OCI-LY1 (cell line): ENCODE data around the gene CD6.

ENCODE experiments used
- H2AFZ ChIP-seq: fragments of 200-600 bp; sonication (generic), shearing (Covaris generic); 2 replicates; pipeline ENCODE4 v1.6.0; 2014; ENCODE audit warnings: antibody characterized with exemption, mild to moderate bottlenecking, low read length
- H3F3A ChIP-seq: fragments of 200-600 bp; sonication (generic), shearing (Covaris generic); 2 replicates; pipeline ENCODE4 v1.6.0; 2014; ENCODE audit warnings: mild to moderate bottlenecking, antibody characterized with exemption, low read length, moderate library complexity; ENCODE audit not compliant: insufficient read depth
- H3K27ac ChIP-seq: fragments of 200-600 bp; sonication (generic); 2 replicates; pipeline ENCODE4 v1.5.1; 2014; ENCODE audit warnings: low read length, mixed run types, mild to moderate bottlenecking, low read depth; ENCODE audit not compliant: poor library complexity, severe bottlenecking
- H3K27me3 ChIP-seq: fragments of 200-600 bp; sonication (generic); 2 replicates; pipeline ENCODE4 v1.6.0; 2014; ENCODE audit warnings: antibody characterized with exemption, mild to moderate bottlenecking, low read length, moderate library complexity; ENCODE audit not compliant: insufficient read depth
- H3K36me3 ChIP-seq: fragments of 200-600 bp; sonication (generic); 2 replicates; pipeline ENCODE4 v1.6.1; 2014; ENCODE audit warnings: mild to moderate bottlenecking, antibody characterized with exemption, low read length, moderate library complexity, mixed read lengths; ENCODE audit not compliant: insufficient read depth
- H3K4me1 ChIP-seq: fragments of 200-600 bp; sonication (generic); 2 replicates; pipeline ENCODE4 v1.5.1; 2014; ENCODE audit warnings: mild to moderate bottlenecking, low read length, moderate library complexity; ENCODE audit not compliant: insufficient read depth, severe bottlenecking
- H3K4me2 ChIP-seq: fragments of 200-600 bp; sonication (generic), shearing (Covaris generic); 2 replicates; pipeline ENCODE4 v1.6.1; 2014; ENCODE audit warnings: low read length
- H3K4me3 ChIP-seq: fragments of 200-600 bp; sonication (generic); 2 replicates; pipeline ENCODE4 v1.5.1; 2014; ENCODE audit warnings: low read length, low read depth, mild to moderate bottlenecking, mixed read lengths; ENCODE audit not compliant: poor library complexity, severe bottlenecking
- H3K79me2 ChIP-seq: fragments of 200-600 bp; shearing (Covaris generic); 2 replicates; pipeline ENCODE4 v1.6.1; 2016; ENCODE audit warnings: mixed run types, low read length, mixed read lengths; ENCODE audit not compliant: insufficient read depth
- H3K9ac ChIP-seq: fragments of 200-600 bp; sonication (generic), shearing (Covaris generic); 2 replicates; pipeline ENCODE4 v1.6.1; 2014; ENCODE audit warnings: mild to moderate bottlenecking, low read length, mixed read lengths
- H3K9me2 ChIP-seq: fragments of 200-600 bp; sonication (generic), shearing (Covaris generic); 2 replicates; pipeline ENCODE4 v1.6.1; 2014; ENCODE audit warnings: low read depth, mild to moderate bottlenecking, low read length, mixed read lengths
- H3K9me3 ChIP-seq: fragments of 200-600 bp; shearing (Covaris generic); 2 replicates; pipeline ENCODE4 v1.6.1; 2014; ENCODE audit warnings: low read length, mixed read lengths
- H4K20me1 ChIP-seq: fragments of 200-600 bp; sonication (generic), shearing (Covaris generic); 2 replicates; pipeline ENCODE4 v1.6.0; 2016; ENCODE audit warnings: mild to moderate bottlenecking, low read length; ENCODE audit not compliant: insufficient read depth
- CTCF ChIP-seq: fragments of 200-600 bp; sonication (generic), shearing (Covaris generic); IDR thresholded peaks from 2 replicates; pipeline ENCODE4 v1.5.1; 2017; ENCODE audit warnings: mild to moderate bottlenecking, antibody characterized with exemption, low read length, moderate library complexity, mixed read lengths
- EZH2 ChIP-seq: fragments of 200-600 bp; sonication (generic), shearing (Covaris generic); IDR thresholded peaks from 2 replicates; pipeline ENCODE4 v1.8.0; 2017; ENCODE audit warnings: borderline replicate concordance, mixed run types, mild to moderate bottlenecking, antibody characterized with exemption, low read length, moderate library complexity, mixed read lengths

CD6 gene

DNA sequence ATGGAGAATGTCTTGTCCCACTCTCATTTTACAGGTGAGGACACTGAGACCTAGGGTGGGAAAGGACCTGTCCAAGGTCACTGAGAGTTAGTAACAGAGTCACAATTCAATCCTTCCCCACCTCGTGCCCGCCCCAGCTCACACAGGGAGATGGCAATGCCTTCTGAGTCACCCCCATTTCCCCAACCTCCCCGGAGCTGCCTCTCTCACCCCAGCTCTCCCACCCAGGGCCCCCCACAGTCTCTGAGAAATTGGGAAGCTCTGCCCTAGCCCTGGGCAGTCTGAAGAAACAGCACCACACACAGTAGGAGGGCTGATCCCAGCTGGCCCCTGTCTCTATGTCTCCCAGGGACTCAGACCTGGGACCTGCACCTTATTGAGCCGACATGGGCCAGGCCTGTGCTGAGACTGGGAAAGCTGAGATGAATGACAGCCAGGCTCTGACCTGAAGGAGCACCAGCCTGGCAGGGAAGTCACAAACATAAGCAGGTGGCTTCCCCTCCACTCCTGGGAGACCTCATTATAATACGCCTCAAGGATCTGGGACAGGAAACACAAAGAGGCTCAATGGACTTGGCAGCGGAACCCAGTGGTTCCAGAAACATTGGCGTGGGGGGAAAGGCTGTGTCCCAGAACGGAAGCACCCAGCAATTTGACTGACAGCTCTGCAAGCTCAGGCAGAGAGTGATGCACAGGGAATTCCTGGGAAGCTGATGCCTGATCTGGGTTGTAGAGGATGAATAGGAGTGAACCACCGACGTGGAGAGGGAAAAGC lies 51.0 kb downstream of the CD6 start:
- no peak for TF ChIP-seq CTCF
- no peak for TF ChIP-seq EZH2
- Histone ChIP-seq H3K4me2 (peak overlapping the region; percentile 63), H3K36me3 (no peaks in the 10 kb centered on the region), H3F3A (no peaks in the 10 kb centered on the region), H2AFZ (no peak overlapping the region), H3K4me3 (peak overlapping the region; percentile 40), H3K9me3 (no peaks in the 10 kb centered on the region), H3K9ac (peak overlapping the region; percentile 54; the same call in 1 of the 2 replicates), H3K4me1 (peaks cover 64% of the 10 kb centered on the region), H3K79me2 (no peaks in the 10 kb centered on the region), H4K20me1 (no peaks in the 10 kb centered on the region), H3K9me2 (no peaks in the 10 kb centered on the region), H3K27ac (peak overlapping the region; percentile 95), H3K27me3 (no peaks in the 10 kb centered on the region)

GRCh38 chr11:61023086-61023965 lies 51.8 kb downstream of the CD6 start:
- Histone ChIP-seq H3F3A (no peaks in the 10 kb centered on the region), H3K9ac (peak overlapping the region; percentile 54), H3K4me3 (peak overlapping the region; percentile 40), H3K36me3 (no peaks in the 10 kb centered on the region), H3K27me3 (no peaks in the 10 kb centered on the region), H3K4me2 (peak overlapping the region; percentile 63), H3K27ac (peak overlapping the region; percentile 95), H2AFZ (no peak overlapping the region), H3K79me2 (no peaks in the 10 kb centered on the region), H3K9me2 (no peaks in the 10 kb centered on the region), H3K4me1 (peaks cover 72% of the 10 kb centered on the region), H4K20me1 (no peaks in the 10 kb centered on the region), H3K9me3 (no peaks in the 10 kb centered on the region)
- TF ChIP-seq EZH2 = no peak
- no peak for TF ChIP-seq CTCF

DNA sequence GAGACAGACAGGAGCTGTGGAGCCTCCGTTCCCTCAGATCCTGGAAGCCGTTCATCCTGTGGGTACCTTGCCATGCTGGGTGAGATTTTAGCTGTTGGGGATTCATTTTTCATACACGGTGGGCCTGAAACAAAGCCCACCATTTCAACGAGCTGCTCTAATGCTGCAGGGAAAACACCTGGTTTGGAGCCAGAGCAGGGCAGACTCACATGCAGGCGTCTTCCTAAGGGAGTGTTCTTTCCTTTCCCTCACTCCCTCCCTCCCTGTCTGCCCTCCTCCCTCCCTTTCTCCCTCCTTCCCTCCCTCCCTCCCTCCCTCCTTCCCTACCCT lies 52.5 kb downstream of the CD6 start:
- TF ChIP-seq CTCF = no peak
- no peak for TF ChIP-seq EZH2
- H3K9me3 ChIP-seq = no peaks in the 10 kb centered on the region
- H3K36me3 ChIP-seq = no peaks in the 10 kb centered on the region
- no peaks in the 10 kb centered on the region for H3K27me3 ChIP-seq
- peak overlapping the region; percentile 63; the same call in 1 of the 2 replicates for H3K4me2 ChIP-seq
- H3K4me3 ChIP-seq = peak overlapping the region; percentile 30
- no peaks in the 10 kb centered on the region for H3K9me2 ChIP-seq
- no peak overlapping the region for H2AFZ ChIP-seq
- H3K9ac ChIP-seq = peak overlapping the region; percentile 54
- peaks cover 78% of the 10 kb centered on the region for H3K4me1 ChIP-seq
- no peaks in the 10 kb centered on the region for H4K20me1 ChIP-seq
- peak overlapping the region; percentile 95 for H3K27ac ChIP-seq
- H3F3A ChIP-seq = no peaks in the 10 kb centered on the region
- no peaks in the 10 kb centered on the region for H3K79me2 ChIP-seq
